Sigmoid colon (tissue), 4 donors: ENCODE measurements around the gene SAMD4A.

Source experiments
- CTCF ChIP-seq, 4 experiments: fragments of 450-650 bp in 3 of 4; fragments of 200-600 bp in 1 of 4; IDR thresholded peaks; one replicate each; pipeline ENCODE4 v1.5.1; 2016 to 2019; ENCODE audit warnings: antibody characterized with exemption in 4 of 4, mild to moderate bottlenecking in 3 of 4, moderate library complexity in 2 of 4
- POLR2A ChIP-seq, 2 donors: fragments of 450-650 bp; IDR thresholded peaks; one replicate each; pipeline ENCODE4 v1.6.1; 2016; ENCODE audit warnings: antibody characterized with exemption in 2 of 2, mild to moderate bottlenecking in 2 of 2, moderate library complexity in 2 of 2
- POLR2AphosphoS5 ChIP-seq, 4 donors: sonication (generic); formaldehyde crosslinking; IDR thresholded peaks; one replicate each; pipeline ENCODE4 v1.6.1; 2017; ENCODE audit warnings: antibody characterized with exemption in 4 of 4

- TF ChIP-seq CTCF (IDR thresholded peaks at IDR 0.05) (no peak), POLR2A (IDR thresholded peaks at IDR 0.05) (no peak), POLR2AphosphoS5 (IDR thresholded peaks at IDR 0.05) (no peak)
Observed at GRCh38 chr14:54715811-54716210, 148.9 kb downstream of the SAMD4A start.
